NOMO-1 treated with dmso at 0.1 percent for 144 hours (cell line): ENCODE data around the gene TTC39C.

Source experiments
- DNase-seq: peaks from one replicate; lab custom pipeline; 2025; ENCODE audit not compliant: unreplicated experiment; lab: John Stamatoyannopoulos, UW

TTC39C gene

DNA sequence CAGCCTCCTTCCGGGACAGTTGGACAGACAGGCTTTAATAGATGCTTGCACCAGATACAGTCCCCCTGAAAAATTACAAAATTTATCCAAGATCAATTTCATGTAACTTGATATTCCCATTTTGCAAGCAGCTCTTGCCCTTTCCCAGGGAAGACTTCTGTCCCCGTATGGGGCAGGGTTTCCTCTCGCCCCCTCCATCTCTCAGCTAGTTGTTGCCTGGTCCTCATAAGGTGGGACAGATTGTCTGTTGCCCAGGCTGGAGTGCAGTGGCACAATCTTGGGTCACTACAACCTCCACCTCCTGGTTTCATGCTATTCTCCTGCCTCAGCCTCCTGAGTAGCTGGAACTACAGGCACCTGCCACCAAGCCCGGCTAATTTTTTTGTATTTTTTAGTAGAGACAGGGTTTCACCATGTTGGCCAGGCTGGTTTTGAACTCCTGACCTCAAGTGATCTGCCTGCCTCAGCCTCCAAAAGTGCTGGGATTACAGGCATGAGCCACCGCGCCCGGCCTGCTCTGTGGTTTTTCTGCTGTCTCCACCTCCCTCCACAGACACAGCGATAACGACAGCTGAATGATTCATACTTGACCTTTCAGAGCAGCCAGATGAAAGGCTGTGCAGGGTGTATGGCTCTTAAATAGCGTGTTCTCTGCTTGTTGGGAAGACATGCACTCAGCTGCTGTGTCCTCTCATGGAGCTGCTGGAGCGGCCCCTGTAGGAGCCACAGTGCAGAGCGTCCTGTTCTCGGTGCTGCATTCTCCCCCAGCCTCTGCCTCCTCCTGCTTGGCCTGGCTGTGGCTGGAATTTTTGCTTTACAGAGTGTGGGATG is 61.4 kb downstream of the TTC39C start:
- peak; percentile 86 for DNase-seq

DNA sequence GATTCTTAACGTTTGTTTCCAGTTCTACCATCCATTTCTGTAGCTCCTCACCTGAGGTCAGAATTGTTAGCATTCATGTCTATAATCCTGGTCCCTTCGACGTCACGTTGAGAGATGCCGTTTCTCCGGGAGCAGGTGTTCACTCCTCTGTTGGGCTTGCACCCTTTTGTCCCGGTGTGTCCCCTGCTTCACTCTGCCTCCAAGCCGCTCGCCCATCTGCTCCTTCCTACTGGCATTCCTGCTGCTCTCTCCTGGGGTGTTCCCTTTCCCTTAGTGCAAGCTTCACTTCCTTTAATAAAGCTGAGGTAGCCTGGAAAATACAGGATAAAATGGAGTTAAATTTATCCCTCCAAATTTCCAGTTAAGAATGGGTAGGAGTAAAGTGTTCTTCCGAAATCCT is 62.4 kb downstream of the TTC39C start:
- DNase-seq: no peak

DNA sequence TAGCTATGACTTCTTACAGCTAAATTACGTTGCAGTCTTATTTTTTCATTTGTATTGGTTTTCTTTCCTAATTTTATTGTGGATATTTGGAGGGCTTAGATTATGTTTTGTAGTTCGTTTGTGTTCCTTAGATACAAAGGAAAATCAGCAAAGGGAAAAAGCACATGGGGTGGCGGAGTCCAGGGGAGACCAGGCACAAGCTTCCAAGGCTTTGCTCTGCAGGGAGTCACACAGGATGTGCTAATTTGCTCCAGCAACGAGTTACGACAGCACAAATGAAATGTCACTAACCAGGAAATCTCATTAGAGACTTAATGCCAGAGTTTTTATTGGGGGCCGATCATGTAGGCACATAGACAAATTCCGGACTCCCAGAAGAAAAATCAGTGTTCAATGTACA is 63.8 kb downstream of the TTC39C start:
- no peak for DNase-seq

DNA sequence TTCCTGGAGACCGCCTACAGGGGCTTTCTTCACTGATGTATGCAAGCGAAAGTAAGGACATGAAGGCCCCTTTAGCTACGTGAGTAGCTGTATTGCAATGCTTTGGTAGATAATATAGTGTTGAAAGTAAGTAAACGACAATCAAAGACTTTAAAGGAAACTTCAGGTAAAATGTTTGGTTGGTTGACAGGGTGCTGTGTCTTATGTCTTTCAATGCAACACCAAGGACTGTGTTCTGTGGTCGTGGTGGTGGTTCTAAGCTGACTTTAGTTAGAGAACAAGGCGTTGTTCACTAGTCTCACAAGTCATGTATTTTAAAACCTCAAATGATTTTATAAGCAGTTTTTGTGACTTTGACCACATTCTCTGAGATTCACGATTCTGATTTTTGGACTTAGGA is 66.3 kb downstream of the TTC39C start:
- DNase-seq: no peak

DNA sequence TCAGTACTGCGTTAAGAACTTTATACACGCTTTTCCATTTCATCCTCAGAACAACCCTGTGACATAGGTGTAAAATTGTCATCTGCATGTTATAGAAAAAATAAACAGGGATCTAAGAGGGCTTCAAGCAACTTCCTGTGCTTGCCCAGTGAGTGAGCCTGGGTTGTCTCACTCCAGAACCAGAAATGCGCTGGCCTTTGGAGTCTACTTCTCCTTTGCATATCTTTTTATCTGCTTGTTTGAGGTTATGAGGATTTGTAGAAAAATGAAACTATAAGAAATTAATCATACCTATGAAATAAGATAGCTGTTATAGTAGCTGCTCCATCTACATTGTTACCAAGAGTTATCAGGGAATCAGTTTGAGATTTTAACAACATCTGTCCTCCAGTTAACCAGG is 69.0 kb downstream of the TTC39C start:
- DNase-seq: no peak

DNA sequence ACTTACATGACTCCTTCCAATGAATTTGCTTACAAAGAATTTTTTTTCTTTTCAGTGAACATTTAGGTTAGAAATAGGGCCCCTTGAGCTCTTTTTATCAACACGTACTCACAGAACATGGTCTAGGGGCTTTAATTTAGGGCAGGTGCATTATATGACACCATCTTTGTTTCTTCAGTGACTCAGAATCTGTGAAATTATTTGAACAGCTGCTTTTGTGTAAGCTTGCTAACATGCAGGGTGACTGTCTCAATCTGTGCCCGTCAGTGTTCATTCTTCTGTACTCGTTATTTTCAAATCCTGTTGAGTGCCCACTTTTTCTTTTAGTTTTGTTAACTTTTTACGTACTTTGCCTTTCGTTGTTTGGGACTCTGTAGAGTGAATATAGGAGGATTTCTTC is 71.5 kb downstream of the TTC39C start:
- DNase-seq: no peak

DNA sequence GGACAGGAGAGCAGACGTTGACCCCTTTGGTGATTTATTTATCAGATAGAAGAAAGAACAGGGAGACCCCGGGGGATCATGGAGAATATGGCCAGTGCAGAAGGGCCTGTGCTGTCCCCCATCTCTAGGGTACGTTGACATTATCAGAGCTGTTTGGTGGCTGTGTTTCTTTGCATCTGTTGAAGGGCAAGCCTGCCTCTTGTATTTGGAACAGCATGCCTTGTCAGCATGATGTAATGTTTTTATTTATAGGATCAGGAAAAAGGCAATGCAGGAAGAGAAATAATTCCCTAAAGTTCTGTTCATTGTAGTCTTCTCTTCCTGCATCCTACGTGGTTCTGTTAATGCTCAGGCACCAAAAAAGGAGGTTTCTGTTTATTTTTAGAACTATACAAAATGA is 74.5 kb downstream of the TTC39C start:
- DNase-seq: no peak

DNA sequence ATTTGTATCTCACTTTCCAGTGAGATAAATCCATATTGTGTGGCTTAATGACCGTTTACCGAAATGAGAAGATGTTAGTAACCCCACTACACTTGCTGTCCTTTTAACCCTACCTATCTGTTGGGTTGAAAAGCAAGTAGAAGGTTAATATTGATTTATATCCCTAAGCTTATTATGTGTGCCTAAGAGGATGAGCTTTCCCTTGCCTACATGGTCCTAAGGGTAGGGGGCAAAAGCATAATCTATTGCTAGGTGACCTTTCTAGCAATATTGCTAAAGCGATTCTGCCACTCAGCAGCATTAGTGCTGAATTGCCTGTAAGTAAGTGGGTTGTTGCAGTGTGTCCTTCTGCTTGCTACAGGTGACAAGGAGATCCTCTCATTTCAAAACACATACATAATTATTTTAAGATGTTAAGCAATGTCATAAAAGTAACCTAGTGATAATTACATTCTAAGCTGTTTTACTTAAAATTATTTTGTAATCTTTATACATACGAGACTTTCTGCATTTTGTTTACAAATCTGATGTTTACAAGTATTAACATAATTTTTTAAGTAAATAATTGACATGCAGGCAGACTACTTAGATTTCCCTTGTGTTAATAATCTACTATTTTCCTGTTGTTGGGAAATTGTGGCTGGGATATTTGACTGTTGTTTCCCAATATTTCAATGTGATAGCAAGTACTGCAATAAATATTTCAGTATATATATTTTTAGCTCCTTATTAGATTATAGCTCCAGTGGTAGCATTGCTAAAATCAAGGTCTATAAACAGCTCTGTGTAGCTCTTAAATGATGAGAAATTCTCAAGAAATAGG is 75.2 kb downstream of the TTC39C start:
- DNase-seq: no peak

DNA sequence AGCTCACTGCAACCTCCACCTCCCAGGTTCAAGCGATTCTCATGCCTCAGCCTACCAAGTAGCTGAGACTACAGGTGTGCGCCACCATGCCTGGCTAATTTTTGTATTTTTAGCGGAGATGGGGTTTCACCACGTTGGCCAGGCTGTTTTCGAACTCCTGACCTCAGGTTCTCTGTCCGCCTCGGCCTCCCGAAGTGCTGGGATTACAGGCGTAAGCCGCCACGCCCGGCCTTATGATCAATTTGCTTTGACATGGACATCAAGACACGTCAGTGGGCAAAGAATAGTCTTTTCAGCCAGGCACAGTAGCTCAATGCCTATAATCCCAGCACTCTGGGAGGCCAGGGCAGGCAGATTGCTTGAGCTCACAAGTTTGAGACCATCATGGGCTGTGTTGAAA is 76.3 kb downstream of the TTC39C start:
- DNase-seq: no peak

DNA sequence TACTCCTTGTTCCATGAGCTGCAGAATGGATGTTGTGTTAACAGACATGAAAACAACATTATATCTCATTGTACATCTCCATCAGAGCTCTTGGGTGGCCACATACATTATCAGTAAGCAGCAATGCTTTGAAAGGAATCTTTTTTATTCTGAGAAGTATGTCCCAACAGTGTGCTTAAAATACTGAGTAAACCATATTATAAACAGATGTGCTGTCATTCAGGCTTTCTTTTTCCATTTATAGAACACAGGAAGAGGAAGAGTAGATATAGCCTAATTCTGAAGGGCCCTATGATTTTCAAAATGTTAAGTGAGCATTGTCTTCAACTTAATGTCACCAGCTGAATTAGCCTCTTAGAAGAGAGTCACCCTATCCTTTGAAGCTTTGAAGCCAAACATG is 80.0 kb downstream of the TTC39C start:
- DNase-seq: no peak

DNA sequence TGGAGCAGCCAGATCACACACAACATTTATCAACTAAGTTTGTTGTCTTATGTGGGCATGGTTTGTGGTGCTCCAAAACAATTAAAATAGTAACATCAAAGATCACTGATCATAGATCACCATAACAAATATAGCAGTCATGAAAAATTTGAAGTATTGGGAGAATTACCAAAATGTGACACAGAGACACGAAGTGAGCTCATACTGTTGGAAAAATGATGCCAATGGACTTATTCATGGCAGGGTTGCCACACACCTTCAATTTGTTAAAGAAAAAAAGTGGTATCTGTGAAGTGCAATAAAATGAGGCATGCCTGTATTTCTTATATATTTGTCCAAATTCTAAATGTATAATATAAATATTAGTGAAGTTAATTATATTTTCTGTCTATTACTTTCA is 81.4 kb downstream of the TTC39C start:
- no peak for DNase-seq

DNA sequence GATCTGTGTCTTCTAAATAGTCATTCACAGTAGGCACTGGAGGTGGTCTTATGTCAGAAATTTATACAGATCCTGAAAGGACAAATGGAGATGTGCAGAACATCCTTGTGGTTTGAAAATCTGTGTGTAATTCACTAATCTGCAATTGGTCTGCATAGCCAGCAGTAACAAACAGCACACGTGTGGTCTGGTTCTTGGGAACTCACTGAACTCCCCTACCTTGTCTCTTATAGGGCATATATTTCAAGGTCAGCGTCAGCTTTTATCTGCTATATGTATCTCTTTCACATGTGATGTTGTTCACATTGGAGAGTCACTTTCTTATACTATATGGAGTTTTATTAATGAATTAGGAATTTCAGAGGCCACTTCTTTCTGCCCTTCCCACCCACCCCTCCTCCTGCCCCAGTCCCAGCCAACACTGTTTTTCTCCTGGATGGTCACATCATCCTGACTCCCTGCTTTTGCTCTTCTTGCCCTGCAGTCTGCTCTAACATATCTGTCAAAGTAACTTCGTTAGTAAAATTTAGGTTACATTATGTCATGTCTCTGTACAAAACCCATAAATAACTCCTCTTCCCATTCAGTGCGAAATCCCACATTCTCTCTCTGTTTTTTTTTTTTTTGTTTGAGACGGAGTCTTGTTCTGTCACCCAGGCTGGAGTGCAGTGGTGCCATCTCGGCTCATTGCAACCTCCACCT is 88.9 kb downstream of the TTC39C start:
- DNase-seq: no peak

DNA sequence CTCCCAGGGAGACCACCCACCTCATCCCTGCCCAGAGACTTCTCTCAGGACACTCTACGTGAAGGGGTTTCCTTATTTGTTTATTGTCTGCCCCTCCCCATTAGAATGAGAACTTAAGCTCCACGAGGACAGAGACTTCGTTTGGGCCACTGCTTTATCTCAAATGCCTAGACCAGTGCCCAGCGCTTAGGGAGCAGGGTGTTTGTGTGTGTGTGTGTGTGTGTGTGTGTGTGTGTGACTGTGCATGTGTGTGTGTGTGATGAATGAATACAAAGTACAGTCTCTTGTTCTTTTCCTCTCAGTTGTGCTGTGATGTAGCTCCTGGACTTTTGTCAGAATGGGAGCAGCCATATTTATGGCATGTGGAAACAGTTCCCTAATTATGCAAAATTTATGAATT is 89.9 kb downstream of the TTC39C start:
- no peak for DNase-seq

DNA sequence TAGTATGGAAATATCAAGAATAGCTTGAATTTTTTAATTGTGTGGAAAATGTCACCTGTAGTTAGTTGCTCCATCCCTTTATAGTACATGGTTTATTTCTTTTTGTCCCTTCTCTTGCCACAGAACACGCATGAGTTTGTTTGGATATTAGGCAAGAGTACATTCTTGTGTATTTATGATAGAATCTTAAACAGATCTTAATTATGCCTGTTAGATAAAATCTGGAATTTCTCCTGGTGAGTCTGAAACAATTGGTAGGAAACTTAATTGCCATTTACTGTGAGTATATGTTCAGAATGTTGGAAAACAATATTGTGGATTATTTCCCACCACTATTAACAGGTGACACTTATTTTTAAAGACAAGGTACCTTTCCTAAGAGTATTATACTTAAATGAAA is 94.1 kb downstream of the TTC39C start:
- DNase-seq: no peak

DNA sequence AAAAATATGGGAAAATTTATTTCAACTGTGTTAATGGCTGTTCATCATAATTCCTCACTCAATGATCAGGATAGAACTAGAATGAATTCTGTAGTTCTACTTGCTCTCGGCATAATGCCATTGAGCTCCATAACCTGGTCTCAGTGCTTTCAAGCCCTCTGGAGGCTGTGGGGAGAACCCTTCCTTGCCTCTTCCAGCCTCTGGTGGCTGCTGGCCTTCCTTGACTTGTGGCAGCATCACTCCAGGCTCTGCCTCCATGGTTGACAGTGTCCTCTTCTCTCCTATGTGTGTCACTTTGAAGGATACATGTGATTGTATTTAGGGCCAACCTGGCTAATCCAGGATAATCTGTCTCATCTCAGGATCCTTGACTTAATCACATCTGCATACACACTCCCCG is 97.4 kb downstream of the TTC39C start:
- no peak for DNase-seq

DNA sequence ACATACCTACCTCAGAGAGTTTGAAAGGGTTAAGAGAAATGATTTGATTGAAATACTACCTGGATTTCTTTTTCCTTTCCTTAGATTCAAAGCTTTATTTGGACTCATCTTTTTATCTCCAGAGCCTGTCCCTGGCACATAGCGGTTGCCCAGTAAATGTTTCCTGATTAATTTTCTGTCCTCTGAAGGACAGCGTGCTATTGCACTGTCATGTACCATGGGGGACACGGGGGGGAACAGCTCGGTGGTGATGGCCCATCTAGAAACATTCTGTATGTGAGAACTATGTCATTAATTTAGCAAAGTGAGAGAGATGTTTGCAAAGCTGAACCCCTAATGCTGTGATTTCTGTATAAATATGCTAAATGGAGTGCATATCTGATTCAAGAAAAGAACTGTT is 97.9 kb downstream of the TTC39C start:
- no peak for DNase-seq

DNA sequence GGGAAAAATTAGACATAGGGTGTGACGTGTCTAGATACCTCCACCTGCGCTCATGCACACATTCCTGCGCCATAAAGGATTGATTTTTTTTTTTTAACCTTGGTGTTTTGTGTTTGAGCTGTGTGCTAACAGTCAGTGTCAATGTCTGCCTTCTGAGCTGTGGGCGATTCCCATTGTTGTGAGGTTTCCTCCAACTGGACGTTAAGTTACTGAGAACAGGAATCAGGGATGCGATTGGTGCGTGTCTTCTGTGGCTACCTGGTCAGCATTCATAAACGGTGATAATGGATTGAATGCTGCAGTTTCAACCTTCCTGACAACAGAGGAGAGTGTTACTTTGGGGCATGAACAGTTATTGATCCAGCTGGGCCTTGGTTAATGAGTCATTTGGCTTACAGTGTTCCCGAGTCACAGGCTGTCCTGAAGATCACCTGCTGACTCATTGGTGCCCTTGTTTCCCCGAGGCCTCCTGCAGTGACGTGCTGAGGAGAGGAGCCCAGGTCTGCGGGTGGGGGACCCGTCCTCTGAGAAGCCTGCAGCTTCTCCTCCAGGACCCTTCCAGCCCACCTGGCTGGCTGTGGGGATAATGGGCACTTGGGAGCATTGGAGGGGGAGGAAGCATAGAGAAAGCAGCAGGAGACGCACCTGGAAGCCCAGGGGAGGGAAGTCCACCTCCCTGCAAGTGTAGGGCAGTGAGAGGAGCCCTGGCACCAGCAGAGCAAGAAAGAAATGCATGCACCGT is 98.5 kb downstream of the TTC39C start:
- no peak for DNase-seq

DNA sequence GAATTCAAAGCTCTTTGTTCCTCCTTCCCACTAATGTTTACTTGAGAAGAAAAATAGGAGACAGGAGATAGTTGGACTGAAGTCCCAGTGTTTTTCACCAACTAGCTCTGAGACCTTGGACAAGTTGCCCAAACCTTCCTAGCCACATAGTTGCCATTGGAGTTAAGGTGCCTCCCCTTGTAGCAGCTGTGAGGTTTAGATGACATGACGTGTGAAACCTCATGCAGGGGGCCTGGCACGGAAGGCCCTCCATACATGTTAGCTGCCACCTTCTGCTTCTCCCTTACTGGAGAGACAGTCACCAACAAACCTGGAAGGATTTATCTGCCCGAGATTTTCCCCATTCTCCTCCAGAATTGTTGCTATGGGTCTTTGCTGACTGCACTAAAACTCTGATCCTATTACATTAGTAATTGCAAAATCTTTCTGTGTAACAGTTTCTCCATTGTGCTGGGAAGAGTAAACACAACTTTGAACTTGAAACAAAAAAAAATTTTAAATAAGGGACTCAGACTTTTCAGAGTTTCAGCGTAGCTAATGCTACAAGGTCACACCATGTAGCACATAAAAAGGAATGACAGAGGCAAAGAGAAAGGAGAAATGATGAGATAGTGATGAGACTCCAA is 100.5 kb downstream of the TTC39C start:
- no peak for DNase-seq

DNA sequence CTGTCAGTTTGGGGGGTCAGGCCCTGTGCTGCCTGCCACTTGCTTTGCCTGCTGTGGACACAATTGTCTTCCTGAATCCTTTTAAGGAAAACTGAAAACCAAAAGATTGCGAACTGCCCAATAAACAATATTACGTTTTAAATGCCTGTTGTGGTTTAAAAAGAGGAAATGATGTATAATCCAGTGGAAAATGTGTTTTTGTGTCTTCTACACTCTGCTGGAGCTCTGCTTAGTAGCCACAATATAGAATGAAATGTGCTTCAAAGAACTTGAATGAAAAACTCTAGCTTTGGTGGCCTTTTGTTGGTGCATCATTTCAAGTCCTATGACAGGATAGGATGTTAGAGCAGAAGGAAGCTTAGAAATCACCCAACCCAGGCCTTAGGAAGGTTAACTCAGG is 101.1 kb downstream of the TTC39C start:
- DNase-seq: no peak

DNA sequence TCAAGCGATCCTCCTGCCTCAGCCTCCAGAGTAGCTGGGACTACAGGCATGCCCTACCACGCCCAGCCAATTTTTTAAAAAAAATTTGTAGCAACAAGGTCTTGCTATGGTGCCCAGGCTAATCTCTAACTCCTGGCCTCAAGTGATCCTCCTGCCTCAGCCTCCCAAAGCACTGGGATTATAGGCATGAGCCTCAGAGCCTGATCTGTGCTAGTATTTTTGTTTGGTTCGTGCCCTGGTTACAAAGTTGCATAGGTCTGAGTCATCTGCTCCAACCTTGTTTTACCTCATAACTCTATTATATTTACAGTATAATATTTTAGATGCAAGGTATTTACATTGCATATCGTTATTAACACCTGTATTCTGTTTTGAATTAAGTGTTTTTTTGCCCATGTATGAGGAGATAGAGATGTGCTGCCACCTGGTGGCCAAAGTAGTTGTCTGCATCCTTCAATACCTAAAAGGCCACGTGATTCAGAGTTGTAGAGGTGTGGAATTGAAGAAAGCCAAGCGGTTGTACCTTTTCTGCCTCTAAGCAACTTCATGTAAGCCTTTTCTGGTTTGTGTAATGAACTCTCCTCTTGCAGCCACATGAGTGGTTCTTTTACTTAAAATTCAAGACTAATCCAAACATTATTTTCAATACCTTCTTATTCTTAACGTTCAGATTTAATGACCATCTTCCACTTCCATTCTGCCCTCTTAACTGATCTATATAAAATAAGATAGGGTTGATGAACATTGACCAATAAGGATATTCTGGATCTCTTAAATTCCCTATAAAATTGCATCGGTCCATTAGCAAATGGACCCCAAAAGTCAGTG is 104.4 kb downstream of the TTC39C start:
- peak; percentile 5 for DNase-seq
